NCI-H1417 (cell line): ENCODE data around the gene NTHL1.

Experiments
- DNase-seq, 3 experiments: peaks; one replicate each; lab custom pipeline; 2025; lab: John Stamatoyannopoulos, UW

NTHL1 gene

GRCh38 chr16:2047330-2048115 lies at the start of gene NTHL1, which contains the start of gene TSC2:
Gene NTHL1 (minus strand): TSS chr16:2047834. CDS start chr16:2047823, 11 bp downstream.
Gene TSC2 (plus strand): TSS chr16:2047985. CDS start chr16:2048616, 631 bp downstream.
- DNase-seq: peak; percentile 94 to 99 (median 96)

- DNase-seq: no peak
These were observed 49.4 kb upstream of the NTHL1 start for GRCh38 chr16:2096853-2097595.

GRCh38 chr16:2095918-2096582 lies 48.4 kb upstream of the NTHL1 start:
- no peak for DNase-seq

GRCh38 chr16:2095315-2095853 lies 47.8 kb upstream of the NTHL1 start:
- DNase-seq: no peak

- DNase-seq: no peak
These were observed 46.2 kb upstream of the NTHL1 start for GRCh38 chr16:2093793-2094192.

GRCh38 chr16:2092866-2093265 lies 45.2 kb upstream of the NTHL1 start:
- no peak for DNase-seq

GRCh38 chr16:2092256-2092620 lies 44.6 kb upstream of the NTHL1 start:
- no peak for DNase-seq

- no peak for DNase-seq
These were observed 44.1 kb upstream of the NTHL1 start for GRCh38 chr16:2091547-2092255.

GRCh38 chr16:2090777-2091546 lies 43.3 kb upstream of the NTHL1 start:
- peak in 1 of 3 experiments; percentile 98 for DNase-seq

GRCh38 chr16:2090481-2090776 lies 42.8 kb upstream of the NTHL1 start:
- DNase-seq: no peak

- DNase-seq: no peak
These were observed 42.3 kb upstream of the NTHL1 start for GRCh38 chr16:2089706-2090480.

GRCh38 chr16:2088759-2089358 lies 41.2 kb upstream of the NTHL1 start:
- peak in 2 of 3 experiments; percentile 24 to 49 for DNase-seq

GRCh38 chr16:2087748-2088631 lies 40.4 kb upstream of the NTHL1 start:
- DNase-seq: no peak

- no peak for DNase-seq
These were observed 39.4 kb upstream of the NTHL1 start for GRCh38 chr16:2086812-2087747.

- no peak for DNase-seq
These were observed 38.6 kb upstream of the NTHL1 start for GRCh38 chr16:2086106-2086742.

GRCh38 chr16:2085669-2086068 lies 38.0 kb upstream of the NTHL1 start:
- no peak for DNase-seq

- DNase-seq: no peak
These were observed 37.4 kb upstream of the NTHL1 start for GRCh38 chr16:2084895-2085625.
